Kasumi-1 (cell line): ENCODE measurements around the gene DDX41.
"Not testable (repeated sequence)": the region's sequence is repeated elsewhere in the genome, so short reads cannot be mapped to it uniquely, and the experiment has no call there.

Experiments used
- DNase-seq, 2 experiments: peaks; one replicate each; lab custom pipeline; 2025; lab: John Stamatoyannopoulos, UW

DDX41 gene

DNA sequence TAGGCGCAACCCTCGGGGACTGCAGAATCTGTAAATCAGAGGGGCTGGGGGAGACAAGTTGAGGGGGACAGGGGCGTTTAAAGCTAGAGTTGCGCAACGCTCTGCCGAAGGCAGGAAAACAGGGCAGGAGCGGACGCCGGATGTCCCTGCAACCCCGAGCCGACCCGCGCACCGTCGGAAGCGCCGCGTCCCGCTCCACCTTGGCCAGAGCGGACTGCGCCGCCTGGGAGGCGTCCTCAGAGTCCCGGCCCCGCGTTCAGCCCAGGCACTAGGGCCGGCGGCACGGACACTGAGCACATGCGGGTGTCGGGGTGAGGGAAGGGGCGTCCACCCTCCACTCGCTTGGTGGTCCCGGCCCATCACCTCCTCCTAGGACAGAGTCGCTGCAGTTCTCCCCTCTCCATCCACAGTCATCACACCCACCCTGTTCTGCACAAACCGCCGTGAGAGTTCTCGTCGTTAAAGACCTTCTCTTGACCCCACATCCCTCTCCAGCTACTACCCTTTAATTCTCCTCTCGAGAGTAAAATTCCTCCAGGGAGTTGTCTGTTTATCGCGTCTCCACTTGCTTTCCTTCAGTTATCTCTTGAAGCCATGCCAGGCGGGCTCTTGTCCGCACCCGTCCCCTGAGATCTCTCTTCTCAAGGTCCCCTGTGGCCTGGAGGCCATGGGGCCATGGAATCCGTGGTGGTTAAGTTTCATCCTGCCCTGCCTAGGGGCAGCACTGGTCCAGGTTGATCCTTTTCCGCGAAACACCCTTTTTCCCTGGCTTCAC is 18.6 kb downstream of the DDX41 start:
- no peak for DNase-seq

DNA sequence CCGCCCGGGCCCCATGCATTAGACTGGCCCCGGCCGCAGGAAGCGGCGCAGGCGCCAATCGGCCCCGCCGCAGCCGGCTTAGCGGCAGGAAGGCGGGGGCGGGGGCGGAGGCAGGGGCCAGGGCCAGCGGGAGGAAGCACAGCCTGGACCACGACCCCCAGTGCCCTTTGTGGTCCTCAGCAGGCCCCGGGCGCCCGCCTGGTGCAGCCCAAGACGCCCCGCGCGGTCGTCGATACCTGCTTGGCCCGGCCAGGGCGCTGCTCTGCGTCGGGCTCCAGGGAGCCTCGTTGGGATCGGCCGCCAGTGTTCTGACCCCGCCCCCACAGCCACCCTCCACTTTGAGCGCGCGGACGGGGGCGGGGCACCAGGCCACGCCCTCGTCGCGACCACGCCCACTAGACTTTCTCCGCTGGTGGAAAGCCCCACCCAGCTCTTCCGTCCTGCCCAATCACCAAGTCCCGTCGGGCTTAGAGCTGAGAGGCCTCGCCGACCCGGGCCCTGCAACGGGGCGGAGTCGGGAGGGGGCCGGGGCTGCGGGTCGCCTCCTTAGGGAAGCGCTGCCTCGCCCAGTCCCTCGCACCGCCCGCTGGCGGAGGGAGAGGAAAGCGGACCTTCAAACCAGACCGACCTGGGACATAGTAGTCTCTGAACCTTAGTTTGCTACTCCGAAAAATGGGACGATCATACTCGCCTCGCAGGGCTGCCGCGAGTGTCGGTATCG is 19.3 kb downstream of the DDX41 start, which contains the start of gene PDLIM7:
Gene PDLIM7, minus strand, starts transcription at position 313 of the 721 bp plus-strand sequence. CDS start 1,092 bp downstream, outside the sequence.
- peak; percentile 93 to 95 for DNase-seq

DNA sequence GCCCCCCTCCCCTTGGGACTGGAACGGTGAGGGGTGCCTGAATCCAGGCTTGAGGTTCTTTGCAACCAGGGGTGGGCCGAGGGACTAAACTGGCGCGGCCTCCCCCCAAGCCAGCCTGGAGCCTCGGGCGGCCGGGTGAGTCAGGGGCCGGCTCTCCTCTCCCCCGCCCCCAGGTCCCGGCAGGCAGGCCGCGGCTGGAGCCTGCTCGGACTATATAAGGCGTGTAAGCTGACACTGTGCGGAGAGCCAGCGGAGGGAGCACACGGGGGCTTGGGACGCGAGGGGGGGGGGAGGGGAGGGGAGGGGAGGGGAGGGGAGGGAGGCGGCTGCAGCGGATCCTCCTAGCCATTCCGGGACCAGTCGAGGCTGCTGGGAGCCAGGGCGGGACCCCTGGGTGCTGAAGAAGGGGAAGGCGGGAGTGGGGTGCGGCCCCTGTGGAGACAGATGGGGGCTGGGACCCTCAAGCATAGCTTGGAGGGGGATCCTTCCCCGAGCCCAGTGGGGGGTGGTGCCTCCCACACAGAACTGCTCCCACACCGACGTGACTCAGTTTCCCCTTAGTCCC is 20.0 kb downstream of the DDX41 start:
- DNase-seq = peak; percentile 66 to 71

- DNase-seq = no peak
Measured at GRCh38 chr5:177496070-177496726, 20.6 kb downstream of the DDX41 start.

GRCh38 chr5:177495243-177496060 is 21.3 kb downstream of the DDX41 start:
- no peak for DNase-seq

- peak; percentile 51 to 63 for DNase-seq
Measured at GRCh38 chr5:177494346-177495195, 22.2 kb downstream of the DDX41 start.

- no peak for DNase-seq
Measured at GRCh38 chr5:177493795-177494345, 22.9 kb downstream of the DDX41 start.

DNA sequence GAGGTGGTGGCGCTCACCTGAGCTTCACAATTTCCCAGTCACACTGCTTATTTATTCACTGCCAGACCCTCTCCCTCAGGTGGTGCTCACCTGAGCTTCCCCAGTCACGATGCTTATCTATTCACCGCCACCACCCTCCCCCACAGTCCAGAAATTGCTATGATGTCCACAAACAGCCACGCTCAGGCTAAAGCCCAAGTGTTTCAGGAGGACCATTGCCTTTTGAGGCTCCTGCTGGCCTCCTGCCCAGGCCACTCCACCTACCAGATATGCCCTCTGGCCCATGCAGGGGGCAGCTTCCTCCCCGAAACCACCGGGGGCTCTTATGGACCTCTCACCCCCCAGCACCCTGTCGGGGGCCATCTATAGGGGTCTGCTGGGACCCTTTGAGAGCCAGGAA is 23.9 kb downstream of the DDX41 start:
- DNase-seq = no peak

DNA sequence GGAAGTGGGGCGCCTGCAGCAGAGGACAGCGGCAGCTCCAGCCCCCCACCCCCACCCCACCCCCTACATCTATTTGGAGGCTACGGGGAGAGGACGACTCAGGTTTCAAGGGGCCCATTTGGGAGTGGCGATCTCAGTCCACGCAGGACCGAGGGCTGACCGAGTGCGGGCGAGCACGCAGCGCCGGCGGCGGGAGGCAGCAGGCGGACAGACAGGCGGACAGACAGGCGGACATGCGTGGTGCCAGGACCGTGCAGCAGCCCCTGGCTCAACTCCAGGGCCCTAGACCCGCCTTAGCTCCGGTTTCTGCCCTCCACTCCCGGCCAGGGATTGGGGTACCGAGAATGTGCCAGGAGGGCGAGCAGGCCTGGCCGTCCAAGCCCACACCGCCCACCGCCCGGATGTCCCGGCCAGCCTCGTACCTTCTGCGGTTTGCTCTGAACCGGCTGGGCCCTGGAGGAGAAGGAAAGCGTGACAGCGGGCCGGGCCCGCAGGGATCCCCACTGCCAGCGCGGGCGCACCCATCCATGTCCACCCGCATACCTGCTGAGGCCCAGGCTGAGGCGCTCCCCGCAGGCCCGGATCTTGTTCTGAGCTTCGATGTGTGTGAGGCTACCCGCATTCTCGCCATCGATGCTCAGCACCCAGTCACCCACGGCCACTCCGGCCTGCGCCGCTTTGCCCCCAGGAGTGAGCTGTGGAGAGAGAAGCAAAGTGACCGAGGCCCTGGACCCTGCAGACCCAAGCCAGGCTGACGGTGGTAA is 24.6 kb downstream of the DDX41 start:
- DNase-seq = no peak

- DNase-seq = no peak
Measured at GRCh38 chr5:177491429-177491945, 25.3 kb downstream of the DDX41 start.

- DNase-seq = no peak
Measured at GRCh38 chr5:177490992-177491391, 25.8 kb downstream of the DDX41 start.

DNA sequence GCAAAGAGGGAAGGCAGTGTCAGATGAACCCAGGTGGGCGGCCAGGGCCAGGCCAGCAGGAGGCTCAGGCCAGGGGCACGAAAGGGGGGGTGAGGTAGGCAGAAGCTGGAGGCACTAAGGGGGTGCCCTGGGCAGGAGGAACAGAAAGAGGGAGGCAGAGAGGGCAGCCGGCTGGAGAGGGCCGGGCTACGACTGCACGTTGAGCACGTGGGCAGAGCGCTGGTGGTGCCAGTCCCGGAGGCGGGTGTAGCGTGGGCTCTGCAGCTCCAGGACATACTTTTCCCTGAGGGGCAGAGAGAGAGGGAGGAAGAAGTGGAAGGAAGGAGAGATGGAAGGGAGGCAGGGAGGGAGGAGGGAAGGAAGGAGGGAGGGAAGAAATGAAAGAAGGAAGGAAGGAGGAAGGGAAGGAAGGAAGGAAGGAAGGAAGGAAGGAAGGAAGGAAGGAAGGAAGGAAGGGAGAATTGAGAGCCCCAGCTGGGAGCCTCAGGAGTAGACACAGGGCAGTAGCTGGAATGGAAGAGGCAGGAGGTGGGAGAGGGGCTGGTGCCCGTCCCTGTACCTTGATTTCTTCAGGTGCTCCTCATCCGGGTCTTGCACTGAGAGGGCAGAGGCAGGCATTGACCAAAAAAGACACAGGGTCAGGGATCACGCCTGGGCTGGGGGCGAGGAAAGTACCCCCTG is 26.3 kb downstream of the DDX41 start:
- no peak for DNase-seq

DNA sequence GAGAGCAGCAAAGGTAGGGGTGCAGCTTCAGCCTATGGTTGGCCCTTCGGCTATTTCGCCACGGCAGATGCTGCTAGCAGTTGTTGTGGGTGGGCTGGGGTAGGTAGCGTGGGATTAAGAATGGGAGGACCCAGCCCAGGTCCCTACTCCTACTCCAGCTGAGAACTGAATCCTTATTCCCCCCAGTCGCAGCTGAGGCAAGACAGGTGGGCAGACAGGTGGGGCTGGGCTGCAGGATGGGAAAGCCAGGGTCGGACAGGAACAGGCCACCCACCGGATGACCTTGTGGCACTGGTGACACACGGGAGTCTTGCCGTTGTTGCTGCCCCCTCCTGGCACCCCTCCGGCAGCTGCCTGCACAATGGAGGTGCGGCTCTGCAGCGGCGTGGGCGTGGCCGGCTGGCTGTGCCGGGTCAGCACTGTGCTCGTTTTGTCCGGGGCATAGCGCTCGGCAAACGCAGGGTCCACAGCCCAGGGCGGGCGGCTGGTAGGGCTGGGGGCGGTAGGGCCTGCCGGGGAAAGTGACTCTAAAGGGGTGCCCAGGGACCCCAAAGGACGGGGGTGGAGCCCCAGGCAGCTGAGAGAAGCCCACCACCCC is 27.5 kb downstream of the DDX41 start:
- DNase-seq = no peak

- peak in 1 of 2 experiments; percentile 21 for DNase-seq
Measured at GRCh38 chr5:177487975-177488374, 28.8 kb downstream of the DDX41 start.

GRCh38 chr5:177487144-177487543 is 29.6 kb downstream of the DDX41 start:
- DNase-seq = no peak

DNA sequence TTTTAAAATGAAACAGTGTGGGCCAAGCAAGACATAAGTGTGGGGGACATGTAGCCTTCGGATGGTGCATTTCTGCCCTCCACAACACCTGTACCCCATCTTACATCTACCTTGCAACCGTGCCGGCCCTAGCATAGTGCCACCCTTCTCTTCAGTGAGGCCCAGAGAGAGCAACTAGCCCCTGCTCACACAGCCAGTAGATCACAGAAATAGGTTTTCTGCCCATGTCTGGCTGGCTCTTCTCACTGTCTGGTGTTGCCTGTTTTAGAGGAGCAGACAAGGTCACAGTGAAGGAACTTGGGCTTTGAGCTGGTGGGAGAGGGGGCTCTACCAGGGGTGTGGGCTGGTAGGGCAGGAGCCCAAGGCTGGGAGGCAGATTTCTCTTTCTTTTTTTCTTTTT is 30.5 kb downstream of the DDX41 start:
- DNase-seq = no peak

DNA sequence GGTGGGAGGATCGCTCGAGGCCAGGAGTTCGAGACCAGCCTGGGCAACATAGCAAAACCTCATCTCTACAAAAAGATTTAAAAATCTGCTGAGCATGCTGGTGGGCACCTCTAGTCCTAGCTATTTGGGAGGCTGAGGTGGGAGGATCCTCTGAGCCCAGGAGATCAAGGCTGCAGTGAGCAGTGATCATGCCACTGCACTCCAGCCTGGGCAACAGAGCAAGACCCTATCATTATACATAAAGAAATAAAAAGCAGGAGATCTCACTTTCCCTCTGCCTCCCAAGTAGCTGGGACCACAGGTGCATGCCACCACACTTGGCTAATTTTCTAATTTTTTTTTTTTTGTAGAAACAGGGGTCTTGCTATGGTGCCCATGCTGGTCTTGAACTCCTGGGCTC is 31.0 kb downstream of the DDX41 start:
- not testable (repeated sequence) for DNase-seq

DNA sequence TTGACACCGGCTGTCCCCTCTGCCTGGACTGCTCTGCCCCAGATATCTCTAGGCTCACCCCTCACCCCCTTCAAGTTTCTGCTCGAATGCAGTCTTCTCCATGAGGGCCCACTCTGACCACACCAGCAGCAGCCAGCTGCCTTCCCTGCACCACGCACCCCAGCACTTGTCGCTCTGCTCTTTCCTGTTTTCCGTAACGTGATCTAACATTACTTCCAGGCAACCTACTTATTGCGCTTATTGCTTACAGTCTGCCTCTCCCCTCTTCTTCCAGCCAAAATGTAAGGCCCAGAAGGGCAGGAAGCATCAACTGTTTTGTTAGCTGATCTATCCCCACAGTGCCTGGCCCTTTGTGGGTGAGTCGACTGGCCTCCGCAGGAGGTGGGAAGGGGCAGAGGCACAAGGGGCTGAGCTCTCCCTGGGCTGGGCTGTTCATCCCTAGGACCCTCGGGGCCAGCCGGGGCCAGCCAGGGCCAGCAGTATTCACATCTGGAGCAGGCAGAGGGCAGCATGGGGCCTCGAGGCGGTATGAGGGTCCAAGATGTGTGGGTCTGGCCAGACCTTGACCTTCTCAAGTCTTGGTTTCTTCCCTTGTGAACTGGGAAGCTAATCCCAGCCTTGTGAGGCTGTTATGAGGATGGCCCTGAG is 31.7 kb downstream of the DDX41 start:
- peak in 1 of 2 experiments; percentile 21 for DNase-seq
